ENCODE measurements around the gene SGK1. TPM values are rescaled to one million over a fixed set of nuclear protein-coding genes. Genes with fewer than 3 reads are reported as not detected.

SGK1 gene
- total and polyA plus RNA-seq, 10 of the 15 experiments (the other 5 are each of a cell fraction or from before 2014, with no cell fraction given) = 0.62 to 5.1 (median 2.9) TPM

- POLR2A ChIA-PET = no interaction called here
- WGBS (ENCODE audit: insufficient coverage, insufficient replicate concordance, low lambda C conversion rate, missing lambda C conversion rate) = 78% methylated on average over 2 of the region's 2 CpGs
- H3K9me3 ChIP-seq (replicated peaks; ENCODE audit: control insufficient read depth, insufficient read depth, low read length) = no peaks in the 10 kb centered on the region; the same call in 1 of the 3 replicates
- no peak overlapping the region for H3K4me3 ChIP-seq
- H2AFZ ChIP-seq (ENCODE audit: control insufficient read depth, low read depth, low read length) = no peak overlapping the region
- no peak overlapping the region for H3K27ac ChIP-seq (ENCODE audit: control insufficient read depth, insufficient read depth)
- RAD21 ChIA-PET (ENCODE audit: unreplicated experiment) = no interaction called here
- no peaks in the 10 kb centered on the region for H3K79me2 ChIP-seq (ENCODE audit: control insufficient read depth, insufficient read depth, low read length)
- no peaks in the 10 kb centered on the region for H3K27me3 ChIP-seq (replicated peaks in 1 of 2; ENCODE audit: control insufficient read depth in 2 of 2, insufficient read depth in 2 of 2, low read length in 1 of 2)
- CTCF ChIA-PET = no interaction called here
- BruUV-seq (replicated peaks) = no TSS peak
- no peaks in the 10 kb centered on the region for H3K4me1 ChIP-seq (ENCODE audit: control insufficient read depth, insufficient read depth, low read length)
- H4K20me1 ChIP-seq (ENCODE audit: control insufficient read depth, insufficient read depth) = no peaks in the 10 kb centered on the region
- intact Hi-C loops (cut with micrococcal nuclease; ENCODE audit: unreplicated experiment) = no loop called here
- H3K9ac ChIP-seq (ENCODE audit: control insufficient read depth, insufficient read depth, low read length) = no peak overlapping the region
- H3K36me3 ChIP-seq (ENCODE audit: control insufficient read depth in 2 of 2, insufficient read depth in 2 of 2, low read length in 1 of 2) = no peaks in the 10 kb centered on the region
- ATAC-seq (no peak), DNase-seq (ENCODE audit: low read depth, low spot score) (no peak), FAIRE-seq (no peak)
- no peak overlapping the region for H3K4me2 ChIP-seq (ENCODE audit: control insufficient read depth, insufficient read depth)
- in situ Hi-C loops (cut with MboI) = no loop called here
- SMC1A ChIA-PET (ENCODE audit: uncharacterized antibody, unreplicated experiment) = no interaction called here
- no peak for TF ChIP-seq E4F1 (IDR thresholded peaks at IDR 0.05; ENCODE audit: borderline replicate concordance, partially characterized antibody)
- no peak for TF ChIP-seq BRCA1 (IDR thresholded peaks at IDR 0.05; ENCODE audit: low read depth, low read length)
- no peak for TF ChIP-seq ELK1 (IDR thresholded peaks at IDR 0.05; ENCODE audit: low read depth, low read length)
- no peak for TF ChIP-seq RB1 (IDR thresholded peaks at IDR 0.05; ENCODE audit: borderline replicate concordance)
- TF ChIP-seq GATAD2B (conservative IDR thresholded peaks at IDR 0.05; ENCODE audit: low read depth) = no peak
- TF ChIP-seq E2F4 (IDR thresholded peaks at IDR 0.05; ENCODE audit: low read depth, low read length) = no peak
- no peak for TF ChIP-seq CEBPB (IDR thresholded peaks at IDR 0.05; ENCODE audit: borderline replicate concordance in 1 of 2, low read depth in 2 of 2, low read length in 2 of 2)
- TF ChIP-seq IRF3 (IDR thresholded peaks at IDR 0.05) = no peak
- TF ChIP-seq ZBTB40 (IDR thresholded peaks at IDR 0.05; ENCODE audit: borderline replicate concordance) = no peak
- TF ChIP-seq CTCF (IDR thresholded peaks at IDR 0.05 in 2 of 3, conservative IDR thresholded peaks at IDR 0.05 in 1 of 3; ENCODE audit: control insufficient read depth in 2 of 3, extremely low read depth in 1 of 3, insufficient read depth in 1 of 3, low read depth in 3 of 3, low read length in 3 of 3) = no peak
- TF ChIP-seq HDAC2 (IDR thresholded peaks at IDR 0.05) = no peak
- TF ChIP-seq EGR1 (IDR thresholded peaks at IDR 0.05; ENCODE audit: borderline replicate concordance in 1 of 2, low read depth in 2 of 2, low read length in 2 of 2) = no peak
These were observed 41.4 kb upstream of the SGK1 start for GRCh38 chr6:134359302-134359701.
